Measurements from ENCODE around the gene PLG.

- TF ChIP-seq CTCF (IDR thresholded peaks at IDR 0.05) (no peak), POLR2AphosphoS5 (IDR thresholded peaks at IDR 0.05; ENCODE audit: insufficient read depth in 1 of 2, low read depth in 1 of 2) (no peak), POLR2A (IDR thresholded peaks at IDR 0.05) (no peak)
Measured at GRCh38 chr6:160781298-160781697, 79.3 kb downstream of the PLG start.
